ENCODE data around the gene KCTD16.

Gene KCTD16

GRCh38 chr5:144170276-144171024 is at the start of gene KCTD16, which contains the start of gene YIPF5:
KCTD16 (plus strand) TSS chr5:144170873.
YIPF5 (minus strand) TSS chr5:144170659; CDS start chr5:144169955, 704 bp downstream.
- DNase-seq (ENCODE audit: low read depth) = peak; percentile 97

GRCh38 chr5:144121577-144121976 is 49.1 kb upstream of the KCTD16 start:
- no peak for DNase-seq (ENCODE audit: low read depth)

DNA sequence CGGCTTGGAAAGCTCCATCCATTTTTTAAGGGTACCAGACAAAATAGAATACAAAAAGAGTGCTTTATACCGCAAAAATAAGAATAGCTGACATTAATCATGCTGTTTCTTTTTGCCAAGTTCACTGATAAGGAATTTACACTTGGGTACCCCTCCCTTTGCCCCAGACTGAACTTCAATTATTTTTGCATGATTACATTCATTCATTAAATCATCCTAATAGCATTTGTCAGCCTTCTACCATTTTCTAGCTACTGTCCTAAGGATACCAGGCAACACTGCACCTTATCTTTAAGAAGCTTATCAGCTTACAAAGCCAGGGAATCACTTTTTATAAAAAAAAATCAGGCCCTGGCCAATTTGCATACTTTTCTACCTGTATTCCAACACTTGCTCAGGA is 48.6 kb upstream of the KCTD16 start:
- no peak for DNase-seq (ENCODE audit: low read depth)

- DNase-seq (ENCODE audit: low read depth) = no peak
These were observed 48.0 kb upstream of the KCTD16 start for GRCh38 chr5:144122641-144123040.

DNA sequence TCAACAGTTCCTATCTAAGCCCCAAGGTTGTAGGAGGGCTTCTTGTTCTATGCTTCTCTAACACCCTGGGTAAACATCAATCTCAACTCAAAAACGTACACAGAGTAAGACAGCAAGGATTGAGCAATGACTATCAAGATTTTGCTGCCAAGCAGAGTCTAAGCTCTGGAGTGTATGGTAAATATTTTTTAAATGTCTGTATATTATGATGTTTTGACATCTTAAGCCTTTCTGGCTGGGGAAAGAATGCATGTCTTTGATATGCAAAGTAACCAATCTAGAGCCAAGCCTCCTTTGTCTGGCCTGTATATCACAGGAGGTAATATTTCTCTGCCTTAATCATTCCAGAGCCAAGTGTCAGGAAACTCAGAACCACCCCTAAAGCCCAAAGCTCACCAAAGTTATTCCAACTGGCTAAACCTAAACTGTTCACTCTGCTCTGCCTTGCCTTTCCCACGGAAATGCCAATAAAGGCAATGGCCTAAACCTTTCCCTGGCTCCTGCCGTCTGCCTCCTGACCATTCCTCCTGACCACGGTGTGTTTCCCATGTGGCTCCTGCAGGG is 45.4 kb upstream of the KCTD16 start:
- no peak for DNase-seq (ENCODE audit: low read depth)

DNA sequence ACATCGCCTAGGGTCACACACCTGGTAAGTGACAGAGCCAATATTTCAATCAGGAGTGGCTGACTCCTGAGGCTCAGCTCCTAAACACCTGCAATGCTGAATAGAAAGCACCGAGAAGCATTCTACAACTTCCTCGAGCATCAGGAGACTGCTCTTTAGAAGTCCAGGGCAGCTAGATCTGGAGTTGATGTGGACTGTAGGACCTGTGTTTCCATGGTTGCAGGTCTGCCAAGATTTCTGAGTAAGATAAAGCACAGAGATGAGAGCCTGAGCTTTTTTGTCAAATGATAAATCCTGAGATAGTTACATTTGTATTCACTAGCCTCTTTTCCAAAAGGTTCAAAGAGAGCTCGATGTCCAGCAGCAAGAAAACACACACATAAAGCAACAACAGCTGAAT is 44.0 kb upstream of the KCTD16 start:
- DNase-seq (ENCODE audit: low read depth) = no peak

- no peak for DNase-seq (ENCODE audit: low read depth)
These were observed 41.8 kb upstream of the KCTD16 start for GRCh38 chr5:144128844-144129243.

DNA sequence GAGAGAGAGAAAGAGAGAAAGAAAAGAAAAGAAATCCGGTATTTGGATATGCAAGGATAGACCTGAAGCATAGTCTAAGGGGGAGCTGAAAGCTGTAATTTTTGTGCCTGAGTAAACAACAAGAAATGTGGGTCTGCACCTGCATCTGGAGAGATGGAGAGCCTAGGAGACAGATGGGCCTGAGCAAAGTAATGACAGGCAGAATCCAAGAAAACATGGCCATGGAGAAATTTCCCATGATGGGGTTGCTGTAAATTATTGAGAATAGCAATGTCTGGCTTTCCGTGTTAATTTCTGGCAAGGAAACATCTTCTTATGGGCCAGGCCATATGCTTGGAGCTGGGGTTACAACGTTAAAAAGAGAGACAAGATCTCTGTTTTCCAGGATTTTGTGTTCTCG is 40.4 kb upstream of the KCTD16 start:
- no peak for DNase-seq (ENCODE audit: low read depth)

DNA sequence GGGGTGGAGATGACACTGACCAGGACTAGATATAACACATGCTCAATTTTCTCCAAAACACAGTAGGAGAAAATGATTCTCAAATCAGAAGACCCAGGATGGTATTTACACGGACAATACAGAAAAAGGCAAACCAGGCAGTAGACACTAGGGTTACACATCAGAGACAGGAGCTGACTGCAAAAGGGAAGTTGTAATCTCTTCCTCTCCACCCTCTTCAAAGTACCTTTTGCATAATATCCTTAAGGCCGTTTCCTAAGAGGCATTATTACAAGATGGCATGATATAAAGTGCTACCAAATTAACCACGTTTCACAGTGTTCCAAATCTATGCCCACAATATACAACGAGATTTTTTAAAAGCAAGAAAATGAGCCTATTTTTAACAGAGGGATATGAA is 39.4 kb upstream of the KCTD16 start:
- DNase-seq (ENCODE audit: low read depth) = no peak

GRCh38 chr5:144133050-144133633 is 37.5 kb upstream of the KCTD16 start:
- no peak for DNase-seq (ENCODE audit: low read depth)

DNA sequence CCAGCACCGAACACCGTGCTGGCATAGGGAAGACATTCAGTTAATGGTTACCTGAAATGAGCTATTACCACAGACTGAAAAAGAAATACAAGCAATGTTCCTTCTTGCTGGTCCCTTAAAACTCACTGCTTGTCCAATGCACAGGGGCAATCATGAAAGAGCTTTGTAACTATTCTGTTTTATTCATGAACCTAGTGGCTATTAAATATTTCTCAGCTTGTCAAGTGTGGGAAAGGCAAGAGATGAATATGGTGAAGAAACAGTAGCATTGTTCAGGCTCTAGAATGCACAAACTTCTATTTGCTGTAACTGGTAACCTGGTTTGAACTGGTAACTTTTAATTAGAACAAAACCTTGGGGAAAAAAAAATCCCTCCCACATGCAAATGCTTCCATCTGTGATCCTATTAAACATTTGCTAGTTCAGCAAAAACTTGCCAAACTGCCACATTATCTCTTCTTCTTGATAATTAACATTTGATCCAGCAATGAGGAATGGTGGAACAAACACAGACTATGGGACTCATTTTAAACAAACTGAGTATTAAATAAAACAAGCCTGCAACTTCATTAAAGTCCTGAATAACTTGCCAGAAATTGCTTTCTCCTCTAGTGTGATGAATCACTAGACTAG is 36.4 kb upstream of the KCTD16 start:
- no peak for DNase-seq (ENCODE audit: low read depth)

DNA sequence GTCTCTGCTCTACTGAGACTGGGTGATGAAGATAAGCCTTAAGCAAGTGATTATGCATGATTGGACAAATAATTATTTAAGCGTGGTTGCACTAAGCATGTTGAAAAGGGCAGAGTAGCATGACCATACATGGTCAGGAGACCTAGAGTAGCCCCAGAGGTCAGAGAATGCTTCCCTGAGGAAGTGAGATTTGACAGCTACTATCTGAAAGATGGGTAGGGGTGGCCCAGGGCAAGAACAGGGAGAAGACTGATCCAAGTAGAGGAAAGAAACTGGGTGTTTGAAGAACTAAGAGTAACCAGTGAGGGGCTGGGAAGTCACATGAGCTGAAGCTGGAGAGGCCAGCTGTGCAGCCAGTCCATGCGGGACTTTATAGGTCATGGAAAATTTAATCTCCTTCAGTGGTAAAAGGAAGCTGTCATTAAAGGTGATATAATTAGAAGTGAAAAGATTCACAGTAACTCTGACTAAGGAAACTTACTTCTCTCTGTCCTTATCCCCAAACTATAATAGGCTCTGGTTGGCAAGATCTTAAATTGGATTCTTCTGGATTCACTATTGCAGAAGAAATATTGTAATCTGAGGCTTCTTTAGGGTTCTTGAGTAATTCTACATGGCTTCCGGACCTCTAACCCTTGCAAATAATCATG is 35.4 kb upstream of the KCTD16 start:
- no peak for DNase-seq (ENCODE audit: low read depth)

- no peak for DNase-seq (ENCODE audit: low read depth)
These were observed 31.1 kb upstream of the KCTD16 start for GRCh38 chr5:144139586-144139985.

DNA sequence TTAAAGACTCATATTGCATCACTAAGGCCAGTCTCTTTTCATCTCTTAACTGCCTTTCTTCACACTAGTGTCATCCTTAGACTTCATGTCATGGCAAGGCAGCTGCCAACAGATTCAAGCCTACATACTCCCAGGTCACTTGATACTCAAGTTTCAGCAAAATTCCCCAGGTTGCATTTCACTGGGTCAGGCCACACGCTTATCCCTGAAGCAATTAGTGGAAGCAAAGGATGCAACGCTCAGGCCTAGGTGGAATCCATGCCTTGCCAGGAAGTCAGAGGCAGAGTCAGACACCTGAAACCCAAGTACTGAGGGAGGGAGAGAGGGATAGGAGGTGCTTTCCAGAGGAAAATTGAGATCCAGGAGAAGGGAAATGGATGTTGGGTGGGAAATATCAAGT is 29.1 kb upstream of the KCTD16 start:
- no peak for DNase-seq (ENCODE audit: low read depth)

DNA sequence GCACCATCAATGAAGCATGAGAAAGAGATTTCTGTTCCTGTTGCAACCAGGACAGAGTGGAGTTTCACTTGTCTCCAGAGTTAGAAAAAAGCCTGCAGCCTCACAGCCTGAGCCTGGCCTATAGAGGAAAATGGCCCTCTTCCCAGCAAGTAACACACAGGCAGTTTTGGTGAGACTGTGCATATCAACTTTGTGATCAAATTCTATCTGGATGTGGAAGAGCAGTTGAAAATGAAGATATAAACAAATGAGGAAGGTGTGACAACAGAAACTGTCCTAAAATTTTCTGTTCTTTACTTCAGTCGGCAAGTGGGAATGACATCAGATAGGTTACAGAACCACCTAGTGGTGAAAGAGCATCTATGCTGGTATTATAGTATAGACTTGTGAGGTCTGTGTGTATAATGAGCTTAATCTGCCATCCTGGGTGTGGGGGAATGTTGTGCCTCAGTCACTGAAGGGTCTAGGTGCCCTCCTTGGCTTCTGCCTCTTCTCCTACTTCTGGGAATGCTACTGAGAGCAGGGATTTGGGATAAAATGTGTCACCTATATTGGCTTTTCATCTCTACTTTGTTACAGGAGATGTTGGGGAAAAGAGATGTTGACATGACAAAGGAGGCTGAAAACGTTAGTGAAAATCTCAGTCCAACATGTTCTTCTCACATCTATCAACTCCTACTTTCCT is 28.4 kb upstream of the KCTD16 start:
- no peak for DNase-seq (ENCODE audit: low read depth)

DNA sequence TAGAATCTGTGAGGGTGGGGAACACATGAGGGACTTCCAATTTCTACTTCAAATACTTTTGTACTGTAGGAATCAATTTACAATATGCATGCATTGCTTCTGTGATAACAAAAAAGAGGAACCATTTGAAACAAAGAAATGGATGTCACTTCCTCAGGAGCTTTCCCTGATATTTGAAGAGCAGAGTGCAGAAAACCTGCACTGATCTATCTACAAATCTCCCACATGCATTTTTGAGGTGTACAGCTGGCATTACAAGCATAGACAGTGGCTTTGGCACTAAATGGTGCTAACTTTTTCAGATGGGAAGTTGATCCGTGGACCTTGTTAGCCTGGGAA is 27.9 kb upstream of the KCTD16 start:
- no peak for DNase-seq (ENCODE audit: low read depth)

GRCh38 chr5:144143625-144144024 is 27.0 kb upstream of the KCTD16 start:
- no peak for DNase-seq (ENCODE audit: low read depth)

DNA sequence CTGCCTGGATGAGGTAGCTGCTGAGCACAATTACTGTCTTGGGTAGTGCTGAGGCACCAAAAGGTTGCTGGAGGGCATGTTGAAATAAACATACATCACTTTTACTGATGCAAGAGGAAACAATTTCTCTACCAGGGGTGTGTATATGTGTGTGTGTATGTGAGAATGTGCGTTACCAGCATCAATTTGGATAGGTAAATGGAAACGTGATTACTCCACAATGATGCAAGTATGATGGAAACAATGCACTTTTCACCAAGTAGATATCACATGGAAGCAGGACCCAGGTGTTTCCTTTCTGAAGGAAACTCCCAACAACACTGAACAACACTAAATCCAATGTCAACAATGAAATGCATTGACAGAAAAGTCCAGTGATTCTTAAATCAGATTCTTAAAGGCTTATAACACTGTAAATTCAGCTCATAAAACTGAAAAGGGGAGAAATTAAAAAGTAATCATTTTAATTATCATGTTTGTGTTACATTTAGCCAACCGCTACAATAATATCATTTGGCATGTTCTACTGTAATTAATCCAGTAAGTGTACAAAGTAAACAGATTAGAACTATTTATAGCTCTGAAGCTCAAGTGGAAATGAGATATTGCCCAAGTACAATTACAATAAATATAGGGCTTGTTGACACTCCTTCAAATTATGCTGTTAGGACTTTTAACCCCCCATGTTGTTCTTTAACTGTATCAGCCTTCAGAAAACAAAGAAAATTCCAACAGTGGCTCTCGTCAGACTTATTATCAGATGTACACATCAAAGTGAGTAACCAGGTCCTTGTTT is 25.5 kb upstream of the KCTD16 start:
- DNase-seq (ENCODE audit: low read depth) = no peak

DNA sequence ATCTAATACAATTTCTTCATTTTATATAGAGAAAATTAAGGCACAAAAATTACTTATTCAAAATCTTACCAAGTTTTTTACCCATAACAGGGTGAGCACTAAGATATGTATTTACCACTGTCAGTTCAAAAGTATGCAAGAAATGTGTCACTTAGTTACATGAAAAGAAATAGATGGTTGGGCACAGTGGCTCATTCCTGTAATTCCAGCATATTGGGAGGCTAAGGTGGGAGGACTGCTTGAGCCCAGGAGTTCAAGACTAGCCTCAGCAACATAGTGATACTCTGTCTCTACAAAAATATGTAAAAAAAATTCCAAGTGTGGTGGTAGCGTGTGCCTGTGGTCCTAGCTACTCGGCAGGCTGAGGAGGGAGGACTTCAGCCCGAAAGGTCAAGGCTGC is 19.6 kb upstream of the KCTD16 start:
- no peak for DNase-seq (ENCODE audit: low read depth)

- DNase-seq (ENCODE audit: low read depth) = no peak
These were observed 13.9 kb upstream of the KCTD16 start for GRCh38 chr5:144156767-144157171.

GRCh38 chr5:144162686-144163085 is 8.0 kb upstream of the KCTD16 start:
- no peak for DNase-seq (ENCODE audit: low read depth)
